Measurements from ENCODE around the gene PIK3CG.

Gene PIK3CG

DNA sequence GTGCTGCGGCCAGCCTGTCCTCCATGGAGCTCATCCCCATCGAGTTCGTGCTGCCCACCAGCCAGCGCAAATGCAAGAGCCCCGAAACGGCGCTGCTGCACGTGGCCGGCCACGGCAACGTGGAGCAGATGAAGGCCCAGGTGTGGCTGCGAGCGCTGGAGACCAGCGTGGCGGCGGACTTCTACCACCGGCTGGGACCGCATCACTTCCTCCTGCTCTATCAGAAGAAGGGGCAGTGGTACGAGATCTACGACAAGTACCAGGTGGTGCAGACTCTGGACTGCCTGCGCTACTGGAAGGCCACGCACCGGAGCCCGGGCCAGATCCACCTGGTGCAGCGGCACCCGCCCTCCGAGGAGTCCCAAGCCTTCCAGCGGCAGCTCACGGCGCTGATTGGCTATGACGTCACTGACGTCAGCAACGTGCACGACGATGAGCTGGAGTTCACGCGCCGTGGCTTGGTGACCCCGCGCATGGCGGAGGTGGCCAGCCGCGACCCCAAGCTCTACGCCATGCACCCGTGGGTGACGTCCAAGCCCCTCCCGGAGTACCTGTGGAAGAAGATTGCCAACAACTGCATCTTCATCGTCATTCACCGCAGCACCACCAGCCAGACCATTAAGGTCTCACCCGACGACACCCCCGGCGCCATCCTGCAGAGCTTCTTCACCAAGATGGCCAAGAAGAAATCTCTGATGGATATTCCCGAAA, 2.7 kb downstream of the PIK3CG start:
- Histone ChIP-seq H3K27me3 (ENCODE audit: insufficient read depth, low read length) (no peaks in the 10 kb centered on the region), H4K20me1 (ENCODE audit: insufficient read depth, low read length) (no peaks in the 10 kb centered on the region), H3K4me3 (ENCODE audit: low read depth, low read length, poor library complexity, severe bottlenecking) (peak overlapping the region; percentile 66), H3K27ac (ENCODE audit: low read depth, low read length, poor library complexity, severe bottlenecking) (peak overlapping the region; percentile 69), H3K9me2 (ENCODE audit: low read depth, low read length) (no peaks in the 10 kb centered on the region), H3K79me2 (ENCODE audit: insufficient read depth, low read length) (peaks cover 37% of the 10 kb centered on the region), H3K36me3 (ENCODE audit: insufficient read depth, low read length) (peaks cover 47% of the 10 kb centered on the region), H2AFZ (ENCODE audit: low read length) (no peak overlapping the region), H3K9ac (ENCODE audit: low read length) (no peak overlapping the region; the same call in 1 of the 2 replicates), H3F3A (ENCODE audit: insufficient read depth, low read length) (no peaks in the 10 kb centered on the region), H3K9me3 (ENCODE audit: low read length) (no peaks in the 10 kb centered on the region), H3K4me1 (ENCODE audit: insufficient read depth, low read length, severe bottlenecking) (peaks cover 79% of the 10 kb centered on the region), H3K4me2 (ENCODE audit: low read length) (peak overlapping the region; percentile 60; the same call in 1 of the 2 replicates)
- TF ChIP-seq EZH2 (IDR thresholded peaks at IDR 0.05; ENCODE audit: borderline replicate concordance, low read length) = no peak
- TF ChIP-seq, protein P1, sequence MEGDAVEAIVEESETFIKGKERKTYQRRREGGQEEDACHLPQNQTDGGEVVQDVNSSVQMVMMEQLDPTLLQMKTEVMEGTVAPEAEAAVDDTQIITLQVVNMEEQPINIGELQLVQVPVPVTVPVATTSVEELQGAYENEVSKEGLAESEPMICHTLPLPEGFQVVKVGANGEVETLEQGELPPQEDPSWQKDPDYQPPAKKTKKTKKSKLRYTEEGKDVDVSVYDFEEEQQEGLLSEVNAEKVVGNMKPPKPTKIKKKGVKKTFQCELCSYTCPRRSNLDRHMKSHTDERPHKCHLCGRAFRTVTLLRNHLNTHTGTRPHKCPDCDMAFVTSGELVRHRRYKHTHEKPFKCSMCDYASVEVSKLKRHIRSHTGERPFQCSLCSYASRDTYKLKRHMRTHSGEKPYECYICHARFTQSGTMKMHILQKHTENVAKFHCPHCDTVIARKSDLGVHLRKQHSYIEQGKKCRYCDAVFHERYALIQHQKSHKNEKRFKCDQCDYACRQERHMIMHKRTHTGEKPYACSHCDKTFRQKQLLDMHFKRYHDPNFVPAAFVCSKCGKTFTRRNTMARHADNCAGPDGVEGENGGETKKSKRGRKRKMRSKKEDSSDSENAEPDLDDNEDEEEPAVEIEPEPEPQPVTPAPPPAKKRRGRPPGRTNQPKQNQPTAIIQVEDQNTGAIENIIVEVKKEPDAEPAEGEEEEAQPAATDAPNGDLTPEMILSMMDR (IDR thresholded peaks at IDR 0.05; ENCODE audit: low read length) = no peak

DNA sequence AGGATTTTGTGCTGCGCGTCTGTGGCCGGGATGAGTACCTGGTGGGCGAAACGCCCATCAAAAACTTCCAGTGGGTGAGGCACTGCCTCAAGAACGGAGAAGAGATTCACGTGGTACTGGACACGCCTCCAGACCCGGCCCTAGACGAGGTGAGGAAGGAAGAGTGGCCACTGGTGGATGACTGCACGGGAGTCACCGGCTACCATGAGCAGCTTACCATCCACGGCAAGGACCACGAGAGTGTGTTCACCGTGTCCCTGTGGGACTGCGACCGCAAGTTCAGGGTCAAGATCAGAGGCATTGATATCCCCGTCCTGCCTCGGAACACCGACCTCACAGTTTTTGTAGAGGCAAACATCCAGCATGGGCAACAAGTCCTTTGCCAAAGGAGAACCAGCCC, 3.3 kb downstream of the PIK3CG start:
- TF ChIP-seq EZH2 (IDR thresholded peaks at IDR 0.05; ENCODE audit: borderline replicate concordance, low read length) = no peak
- TF ChIP-seq, protein P1 (IDR thresholded peaks at IDR 0.05; ENCODE audit: low read length) = no peak
- Histone ChIP-seq H3K79me2 (ENCODE audit: insufficient read depth, low read length) (peaks cover 42% of the 10 kb centered on the region), H3K4me1 (ENCODE audit: insufficient read depth, low read length, severe bottlenecking) (peaks cover 83% of the 10 kb centered on the region)

DNA sequence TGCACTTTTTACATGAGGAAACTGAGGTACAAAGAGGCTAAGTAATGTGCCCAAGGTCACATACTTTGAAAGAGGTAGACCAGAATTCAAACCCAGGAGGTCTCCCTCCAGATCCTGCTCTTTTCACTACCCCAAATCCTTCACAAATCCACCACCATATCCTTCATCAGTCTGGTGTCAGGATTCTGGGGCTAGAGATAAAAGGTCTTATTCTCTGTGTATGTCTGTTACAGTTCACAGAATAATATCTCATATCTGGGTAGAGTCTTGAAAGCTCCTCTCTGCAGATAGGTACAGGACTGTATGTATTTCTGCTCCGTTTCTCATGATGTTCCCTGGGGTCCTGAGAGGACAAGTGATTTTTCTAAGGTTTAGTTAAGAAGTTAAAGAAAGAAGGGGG, 4.9 kb downstream of the PIK3CG start:
- Histone ChIP-seq H3K27ac (ENCODE audit: low read depth, low read length, poor library complexity, severe bottlenecking) (peak overlapping the region; percentile 80), H3K9me3 (ENCODE audit: low read length) (no peaks in the 10 kb centered on the region; the same call in 1 of the 2 replicates), H4K20me1 (ENCODE audit: insufficient read depth, low read length) (no peaks in the 10 kb centered on the region), H3K36me3 (ENCODE audit: insufficient read depth, low read length) (peaks cover 69% of the 10 kb centered on the region), H3K79me2 (ENCODE audit: insufficient read depth, low read length) (peaks cover 43% of the 10 kb centered on the region), H3K27me3 (ENCODE audit: insufficient read depth, low read length) (no peaks in the 10 kb centered on the region), H2AFZ (ENCODE audit: low read length) (no peak overlapping the region), H3F3A (ENCODE audit: insufficient read depth, low read length) (no peaks in the 10 kb centered on the region), H3K4me3 (ENCODE audit: low read depth, low read length, poor library complexity, severe bottlenecking) (peak overlapping the region; percentile 44), H3K9ac (ENCODE audit: low read length) (peak overlapping the region; percentile 42), H3K4me2 (ENCODE audit: low read length) (peak overlapping the region; percentile 71), H3K4me1 (ENCODE audit: insufficient read depth, low read length, severe bottlenecking) (peaks cover 70% of the 10 kb centered on the region), H3K9me2 (ENCODE audit: low read depth, low read length) (no peaks in the 10 kb centered on the region)
- no peak for TF ChIP-seq EZH2 (IDR thresholded peaks at IDR 0.05; ENCODE audit: borderline replicate concordance, low read length)
- TF ChIP-seq, protein P1 (IDR thresholded peaks at IDR 0.05; ENCODE audit: low read length) = no peak

More for the DNA sequence above, 3.3 kb downstream of the PIK3CG start:
- Histone ChIP-seq H3K27ac (ENCODE audit: low read depth, low read length, poor library complexity, severe bottlenecking) (peak overlapping the region; percentile 80), H3K4me2 (ENCODE audit: low read length) (peak overlapping the region; percentile 71; the same call in 1 of the 2 replicates), H3K27me3 (ENCODE audit: insufficient read depth, low read length) (no peaks in the 10 kb centered on the region), H3K36me3 (ENCODE audit: insufficient read depth, low read length) (peaks cover 53% of the 10 kb centered on the region), H4K20me1 (ENCODE audit: insufficient read depth, low read length) (no peaks in the 10 kb centered on the region), H3K9me2 (ENCODE audit: low read depth, low read length) (no peaks in the 10 kb centered on the region), H3K9ac (ENCODE audit: low read length) (no peak overlapping the region), H3F3A (ENCODE audit: insufficient read depth, low read length) (no peaks in the 10 kb centered on the region), H3K4me3 (ENCODE audit: low read depth, low read length, poor library complexity, severe bottlenecking) (no peak overlapping the region), H3K9me3 (ENCODE audit: low read length) (no peaks in the 10 kb centered on the region), H2AFZ (ENCODE audit: low read length) (no peak overlapping the region)
